Lung microvascular endothelial cell (primary cell): ENCODE data around the gene RNF130. TPM values are rescaled to one million over a fixed set of nuclear protein-coding genes. Genes with fewer than 3 reads are reported as not detected.
"Not testable (repeated sequence)": the region's sequence is repeated elsewhere in the genome, so short reads cannot be mapped to it uniquely, and the experiment has no call there.

Source experiments
- DNase-seq, 2 donors: peaks; one replicate each; pipeline versions ENCODE4 v3.0.0 to v3.0.0-alpha.2; 2010; ENCODE audit warnings: low read depth in 2 of 2
- total RNA-seq: library from RNA; depleted of rRNA; stranded (reverse); fragments of >200 nt; gene quantifications from 2 replicates; pipeline ENCODE4 v1.2.1, GENCODE V29; 2014

Gene RNF130
- total RNA-seq, 1 donor from 2014 or later = 37.7 TPM

- DNase-seq = no peak
Measured at GRCh38 chr5:180020176-180020575, 51.4 kb downstream of the RNF130 start.

- DNase-seq = no peak
Measured at GRCh38 chr5:180018347-180019060, 53.1 kb downstream of the RNF130 start.

GRCh38 chr5:180015523-180015922 is 56.0 kb downstream of the RNF130 start:
- not testable (repeated sequence) for DNase-seq

GRCh38 chr5:180013678-180014077 is 57.9 kb downstream of the RNF130 start:
- no peak for DNase-seq

- DNase-seq = no peak
Measured at GRCh38 chr5:180012316-180012715, 59.2 kb downstream of the RNF130 start.

GRCh38 chr5:180010636-180011035 is 60.9 kb downstream of the RNF130 start:
- no peak for DNase-seq

GRCh38 chr5:180009581-180009980 is 62.0 kb downstream of the RNF130 start:
- no peak for DNase-seq

GRCh38 chr5:180008433-180008832 is 63.1 kb downstream of the RNF130 start:
- no peak for DNase-seq

GRCh38 chr5:180007582-180007981 is 64.0 kb downstream of the RNF130 start:
- no peak for DNase-seq

GRCh38 chr5:180006141-180006540 is 65.4 kb downstream of the RNF130 start:
- no peak for DNase-seq

- no peak for DNase-seq
Measured at GRCh38 chr5:180003127-180003526, 68.4 kb downstream of the RNF130 start.

- DNase-seq = no peak
Measured at GRCh38 chr5:180001742-180002141, 69.8 kb downstream of the RNF130 start.

- DNase-seq = no peak
Measured at GRCh38 chr5:180001136-180001535, 70.4 kb downstream of the RNF130 start.

- no peak for DNase-seq
Measured at GRCh38 chr5:179998485-179998884, 73.1 kb downstream of the RNF130 start.

- DNase-seq = peak in 1 of 2 donors; percentile 58
Measured at GRCh38 chr5:179994583-179995323, 76.8 kb downstream of the RNF130 start.

GRCh38 chr5:179992855-179993254 is 78.7 kb downstream of the RNF130 start:
- DNase-seq = not testable (repeated sequence)

GRCh38 chr5:179991106-179991505 is 80.5 kb downstream of the RNF130 start:
- no peak for DNase-seq

GRCh38 chr5:179990525-179990924 is 81.0 kb downstream of the RNF130 start:
- DNase-seq = not testable (repeated sequence)

- peak; percentile 47 to 80 for DNase-seq
Measured at GRCh38 chr5:179986328-179986727, 85.2 kb downstream of the RNF130 start.

GRCh38 chr5:179981636-179982035 is 89.9 kb downstream of the RNF130 start:
- no peak for DNase-seq

GRCh38 chr5:179980767-179981166 is 90.8 kb downstream of the RNF130 start:
- DNase-seq = no peak

- DNase-seq = peak in 1 of 2 donors; percentile 9
Measured at GRCh38 chr5:179978792-179979191, 92.8 kb downstream of the RNF130 start.

- no peak for DNase-seq
Measured at GRCh38 chr5:179975713-179976134, 95.8 kb downstream of the RNF130 start.
